Measurements from ENCODE around the gene HTR3E. TPM values are rescaled to one million over a fixed set of nuclear protein-coding genes. Genes with fewer than 3 reads are reported as not detected.

Gene HTR3E
- total RNA-seq = not detected in 2 replicates

GRCh38 chr3:184096811-184097383 is at the start of gene HTR3E:
Gene HTR3E (plus strand): TSS chr3:184097064. CDS start chr3:184097530, 466 bp downstream.

GRCh38 chr3:184052767-184053166 is 44.1 kb upstream of the HTR3E start, which contains the start of gene HTR3C:
Gene HTR3C (plus strand): TSS chr3:184053047. CDS start chr3:184053081, 34 bp downstream.

GRCh38 chr3:184135149-184135910 is 38.5 kb downstream of the HTR3E start, which contains the start of gene EIF2B5:
Gene EIF2B5 (plus strand): TSS chr3:184135358. CDS start chr3:184135386, 28 bp downstream.

GRCh38 chr3:184154885-184155643 is 58.2 kb downstream of the HTR3E start, which contains the start of gene DVL3:
Gene DVL3 (plus strand): TSS chr3:184155377. CDS start chr3:184155636, 259 bp downstream.

Other genes starting within 250 kb of the HTR3E start
- gene PARL, start 212.2 kb upstream of the HTR3E start, total RNA-seq = 30.9 and 46.7 TPM in 2 replicates
- 18.6 and 21.0 TPM in 2 replicates for gene ABCC5, start 79.2 kb upstream of the HTR3E start, total RNA-seq
- not detected in 2 replicates for gene HTR3D, start 65.3 kb upstream of the HTR3E start, total RNA-seq
- not detected in 2 replicates for gene HTR3C, start 44.0 kb upstream of the HTR3E start, total RNA-seq
- gene EIF2B5, start 38.3 kb downstream of the HTR3E start, total RNA-seq = 25.0 and 32.1 TPM in 2 replicates
- gene DVL3, start 58.3 kb downstream of the HTR3E start, total RNA-seq = 29.1 and 53.8 TPM in 2 replicates
- gene AP2M1, start 77.8 kb downstream of the HTR3E start, total RNA-seq = 374 and 506 TPM in 2 replicates
- 47.3 and 89.0 TPM in 2 replicates for gene ABCF3, start 89.1 kb downstream of the HTR3E start, total RNA-seq
- gene VWA5B2, start 132.5 kb downstream of the HTR3E start, total RNA-seq = not detected in 2 replicates
- gene ALG3, start 151.9 kb downstream of the HTR3E start, total RNA-seq = 24.0 and 25.3 TPM in 2 replicates
- 0.87 and 2.0 TPM in 2 replicates for gene EEF1AKMT4, start 152.6 kb downstream of the HTR3E start, total RNA-seq
- not detected in 2 replicates for gene CAMK2N2, start 164.5 kb downstream of the HTR3E start, total RNA-seq
- under 0.01 TPM in 1 of 2 replicates, not detected in the other for gene ECE2, start 179.0 kb downstream of the HTR3E start, total RNA-seq
- gene PSMD2, start 202.2 kb downstream of the HTR3E start, total RNA-seq = 403 and 574 TPM in 2 replicates
- 315 and 337 TPM in 2 replicates for gene EIF4G1, start 217.5 kb downstream of the HTR3E start, total RNA-seq
- 25.7 and 33.4 TPM in 2 replicates for gene FAM131A, start 240.5 kb downstream of the HTR3E start, total RNA-seq